ENCODE results near the gene CCL28. TPM values are rescaled to one million over a fixed set of nuclear protein-coding genes. Genes with fewer than 3 reads are reported as not detected.

Gene CCL28
- total and polyA plus RNA-seq, 9 of the 15 experiments (the other 6 are each of a cell fraction or from before 2014, with no cell fraction given): not detected

GRCh38 chr5:43371821-43372220, 40.4 kb downstream of the CCL28 start:
- no peaks in the 10 kb centered on the region for H3K79me2 ChIP-seq (ENCODE audit: control insufficient read depth, insufficient read depth, low read length)
- ATAC-seq (peak; percentile 22; the same call in 1 of the 3 replicates), DNase-seq (ENCODE audit: extremely low read depth in 1 of 4, low spot score in 3 of 4) (no peak), FAIRE-seq (no peak)
- no peaks in the 10 kb centered on the region for H4K20me1 ChIP-seq (replicated peaks; ENCODE audit: control insufficient read depth, insufficient read depth, low read length)
- 0 out of 2 replicates have a peak, but pooled peaks have one; percentile 39 for TF ChIP-seq ZNF766 (CRISPR knock-in tag; conservative IDR thresholded peaks at IDR 0.05)
- no peak for TF ChIP-seq RBM17 (IDR thresholded peaks at IDR 0.05; ENCODE audit: borderline replicate concordance, low read depth, low read length)
- TF ChIP-seq JUND (IDR thresholded peaks at IDR 0.05; ENCODE audit: borderline replicate concordance, low read depth, low read length): no peak
- TF ChIP-seq JUND (tag; IDR thresholded peaks at IDR 0.05; ENCODE audit: borderline replicate concordance, low read depth, low read length): no peak
- no peak for TF ChIP-seq SRSF3 (IDR thresholded peaks at IDR 0.05; ENCODE audit: insufficient read depth, low read length)
- no peak for TF ChIP-seq ZNF431 (CRISPR knock-in tag; IDR thresholded peaks at IDR 0.05)
- in situ Hi-C loops (cut with MboI) (no loop called here), intact Hi-C loops (cut with micrococcal nuclease) (no loop called here)
- no peak overlapping the region for H3K4me2 ChIP-seq (ENCODE audit: insufficient read depth, low read length)
- no peaks in the 10 kb centered on the region for H3K36me3 ChIP-seq (ENCODE audit: control insufficient read depth, insufficient read depth, low read length)
- no peaks in the 10 kb centered on the region for H3K9me1 ChIP-seq (ENCODE audit: control insufficient read depth, insufficient read depth, low read length)
- H3K9ac ChIP-seq (ENCODE audit: insufficient read depth in 1 of 2, low read depth in 2 of 2, low read length in 2 of 2): no peak overlapping the region
- no peaks in the 10 kb centered on the region for H3K27me3 ChIP-seq (ENCODE audit: control insufficient read depth in 2 of 2, insufficient read depth in 2 of 2, low read length in 2 of 2)
- peak overlapping the region; percentile 30; the same call in 1 of the 2 replicates for H2AFZ ChIP-seq (ENCODE audit: low read depth, low read length)
- H3K4me1 ChIP-seq (replicated peaks in 1 of 2; ENCODE audit: control insufficient read depth in 2 of 2, insufficient read depth in 2 of 2, low read length in 2 of 2): peaks cover 0 to 12% of the 10 kb centered on the region in 2 experiments; a peak in 2 of 5 replicates
- no TSS peak for BruUV-seq (replicated peaks)
- no peaks in the 10 kb centered on the region for H3K9me3 ChIP-seq (replicated peaks; ENCODE audit: control insufficient read depth, insufficient read depth, low read depth, low read length)
- ChIA-PET POLR2A (interaction anchor here (0.6 to 1.0 kb wide), 4 partner anchors 16 to 892 kb away, joined by 3 read pairs; no protein-coding TSS in a partner anchor), CTCF (ENCODE audit: low intra/inter-chr PET ratio) (no interaction called here)
- H3K27ac ChIP-seq (ENCODE audit: extremely low read depth, low read depth, low read length): no peak overlapping the region
- H3K4me3 ChIP-seq: no peak overlapping the region

- H3K4me1 ChIP-seq (replicated peaks in 1 of 2; ENCODE audit: control insufficient read depth in 2 of 2, insufficient read depth in 2 of 2, low read length in 2 of 2): peaks cover 0 to 12% of the 10 kb centered on the region in 2 experiments; a peak in 2 of 5 replicates
- intact Hi-C loops (cut with micrococcal nuclease) (no loop called here), in situ Hi-C loops (cut with MboI) (no loop called here)
- no peak overlapping the region for H3K27ac ChIP-seq (ENCODE audit: extremely low read depth, low read depth, low read length)
- WGBS (ENCODE audit: insufficient coverage, low coverage, missing lambda C conversion rate): 79% methylated on average over 1 of the region's 1 CpG
- H3K79me2 ChIP-seq (ENCODE audit: control insufficient read depth, insufficient read depth, low read length): no peaks in the 10 kb centered on the region
- ChIA-PET POLR2A (no interaction called here), CTCF (ENCODE audit: low intra/inter-chr PET ratio) (no interaction called here)
- no TSS peak for BruUV-seq (replicated peaks)
- no peak for DNase-seq (ENCODE audit: extremely low read depth in 1 of 4, low spot score in 3 of 4)
- no peak for FAIRE-seq
- no peaks in the 10 kb centered on the region for H3K27me3 ChIP-seq (ENCODE audit: control insufficient read depth in 2 of 2, insufficient read depth in 2 of 2, low read length in 2 of 2)
- H3K9ac ChIP-seq (ENCODE audit: insufficient read depth in 1 of 2, low read depth in 2 of 2, low read length in 2 of 2): no peak overlapping the region
- no peaks in the 10 kb centered on the region for H3K9me3 ChIP-seq (replicated peaks; ENCODE audit: control insufficient read depth, insufficient read depth, low read depth, low read length)
- no peaks in the 10 kb centered on the region for H4K20me1 ChIP-seq (replicated peaks; ENCODE audit: control insufficient read depth, insufficient read depth, low read length)
- 0 out of 2 replicates have a peak, but pooled peaks have one; percentile 22 for TF ChIP-seq CREM (IDR thresholded peaks at IDR 0.05; ENCODE audit: low read depth)
- TF ChIP-seq ZNF274 (IDR thresholded peaks at IDR 0.05; ENCODE audit: borderline replicate concordance, low read depth, low read length): no peak
- TF ChIP-seq JUND (IDR thresholded peaks at IDR 0.05; ENCODE audit: borderline replicate concordance, low read depth, low read length): no peak
- TF ChIP-seq JUND (tag; IDR thresholded peaks at IDR 0.05; ENCODE audit: borderline replicate concordance, low read depth, low read length): 0 out of 3 replicates have a peak, but pooled peaks have one; percentile 21
- peak overlapping the region; percentile 52 for H2AFZ ChIP-seq (ENCODE audit: low read depth, low read length)
- no peak overlapping the region for H3K4me3 ChIP-seq
- no peak for ATAC-seq
- no peaks in the 10 kb centered on the region for H3K36me3 ChIP-seq (ENCODE audit: control insufficient read depth, insufficient read depth, low read length)
- no peaks in the 10 kb centered on the region for H3K9me1 ChIP-seq (ENCODE audit: control insufficient read depth, insufficient read depth, low read length)
- no peak overlapping the region for H3K4me2 ChIP-seq (ENCODE audit: insufficient read depth, low read length)
These were observed 41.8 kb downstream of the CCL28 start for GRCh38 chr5:43370352-43370751.
